RKO (cell line): ENCODE data around the gene ERBB4.

Experiments
- DNase-seq: peaks from one replicate; pipeline ENCODE4 v3.0.0-alpha.2; 2016; ENCODE audit warnings: low spot score

Gene ERBB4

DNA sequence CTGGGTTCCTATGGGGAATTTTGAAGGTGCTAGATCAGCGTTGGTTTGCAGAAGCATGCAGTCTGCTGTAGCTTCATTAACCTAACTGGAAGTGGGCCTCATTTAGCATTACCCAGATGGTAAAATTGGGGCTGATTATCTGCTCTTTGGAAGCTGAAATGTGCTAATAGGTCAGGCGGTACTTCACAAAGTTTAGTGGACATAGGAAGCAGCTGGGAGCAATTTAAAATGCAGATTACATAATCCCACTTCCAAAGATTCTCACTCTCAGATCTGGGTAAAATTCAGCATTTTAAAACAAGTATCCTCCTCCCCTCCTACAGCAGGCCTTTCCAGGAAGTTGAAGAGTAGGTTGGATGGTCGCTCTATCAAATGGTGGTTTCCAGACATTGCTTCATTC lies 1075.2 kb downstream of the ERBB4 start:
- DNase-seq = no peak

DNA sequence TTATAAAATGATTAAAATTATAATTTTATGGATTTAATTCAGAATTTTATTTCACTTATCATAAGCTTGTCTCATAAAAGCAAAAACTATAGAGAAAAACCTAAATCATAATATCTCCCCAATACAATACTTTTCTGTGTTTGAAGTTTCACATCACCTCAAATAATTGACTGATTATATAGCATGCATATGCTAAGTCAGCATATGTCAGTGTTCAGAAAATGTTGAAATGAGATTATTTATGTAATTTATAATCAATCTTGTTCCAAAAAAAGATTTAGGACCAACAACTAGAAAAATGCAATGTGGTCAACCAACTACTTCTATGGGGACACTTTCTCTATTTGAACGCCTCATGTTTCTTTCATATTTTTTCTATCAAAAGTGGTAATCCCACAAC lies 1079.6 kb downstream of the ERBB4 start:
- no peak for DNase-seq

- no peak for DNase-seq
These were observed 1081.3 kb downstream of the ERBB4 start for GRCh38 chr2:211457325-211457724.

DNA sequence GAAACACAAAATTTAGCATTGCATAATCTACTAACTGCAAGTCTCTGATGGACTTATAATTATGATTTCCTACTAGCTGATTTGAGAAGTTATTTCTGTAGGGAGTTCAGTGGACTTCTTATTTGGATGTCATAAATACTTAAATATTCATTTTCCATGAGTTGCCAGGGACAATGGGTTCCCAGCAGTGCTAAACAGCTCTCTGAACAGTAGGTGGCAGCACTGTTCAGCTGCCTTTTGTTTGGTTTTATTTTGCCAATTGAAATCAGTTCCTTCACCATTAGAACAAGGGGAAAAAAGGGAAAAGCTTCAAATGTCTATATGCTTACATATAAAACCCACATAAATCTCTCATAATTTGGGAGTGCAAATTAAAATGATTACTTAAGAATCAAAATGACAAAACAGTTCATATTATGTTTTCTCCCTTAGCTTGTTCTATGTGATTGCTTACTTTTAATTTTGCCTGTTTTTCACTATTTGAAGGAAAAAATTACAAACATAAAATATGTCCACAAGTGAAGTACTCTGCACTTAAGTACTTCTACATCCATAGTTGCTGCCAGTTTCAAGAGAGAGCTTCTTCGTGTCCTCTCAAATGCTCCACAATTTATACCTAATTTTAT lies 1083.3 kb downstream of the ERBB4 start:
- peak; percentile 45 for DNase-seq

- no peak for DNase-seq
These were observed 1083.9 kb downstream of the ERBB4 start for GRCh38 chr2:211454679-211455078.

- no peak for DNase-seq
These were observed 1085.2 kb downstream of the ERBB4 start for GRCh38 chr2:211453311-211453887.

GRCh38 chr2:211451642-211452041 lies 1087.0 kb downstream of the ERBB4 start:
- no peak for DNase-seq

GRCh38 chr2:211449819-211450218 lies 1088.8 kb downstream of the ERBB4 start:
- DNase-seq = no peak

DNA sequence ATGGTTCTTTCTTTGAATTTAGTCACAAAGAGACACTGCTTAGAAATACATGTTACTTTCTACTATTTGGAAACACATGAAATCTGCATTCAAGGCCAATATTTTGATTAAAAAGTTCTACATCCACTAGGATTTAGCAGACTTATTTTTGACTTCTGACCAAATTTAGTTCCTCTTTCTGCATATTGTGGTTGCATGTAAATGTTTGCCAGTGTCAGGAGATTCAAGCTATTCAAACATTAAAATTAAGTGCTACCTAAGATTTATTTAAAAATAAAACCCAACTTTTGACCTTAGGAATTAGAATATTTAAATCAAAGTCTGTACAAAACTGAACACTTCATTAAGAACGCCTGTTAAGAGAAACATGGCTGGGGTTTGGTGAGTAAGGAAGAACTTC lies 1091.1 kb downstream of the ERBB4 start:
- no peak for DNase-seq

DNA sequence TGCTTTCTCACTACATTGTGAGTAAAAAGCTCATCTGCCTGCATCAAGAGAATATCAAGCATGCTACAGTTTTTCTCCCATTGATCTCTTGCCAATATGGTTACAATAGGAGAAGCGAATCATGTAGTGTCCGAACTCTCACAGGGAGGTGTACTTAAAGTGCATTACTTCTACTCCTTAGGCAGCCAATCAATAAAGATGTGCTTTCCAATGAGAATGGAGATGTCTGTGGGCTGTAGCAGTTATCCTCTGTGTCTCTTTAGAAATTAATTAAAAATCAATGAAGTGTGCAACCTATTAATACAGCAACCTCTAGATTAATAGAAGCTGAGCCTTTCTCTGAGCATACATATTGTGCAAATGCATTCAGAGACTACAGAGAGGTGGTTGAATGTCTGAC lies 1098.5 kb downstream of the ERBB4 start:
- DNase-seq = no peak

- no peak for DNase-seq
These were observed 1099.6 kb downstream of the ERBB4 start for GRCh38 chr2:211439011-211439410.

DNA sequence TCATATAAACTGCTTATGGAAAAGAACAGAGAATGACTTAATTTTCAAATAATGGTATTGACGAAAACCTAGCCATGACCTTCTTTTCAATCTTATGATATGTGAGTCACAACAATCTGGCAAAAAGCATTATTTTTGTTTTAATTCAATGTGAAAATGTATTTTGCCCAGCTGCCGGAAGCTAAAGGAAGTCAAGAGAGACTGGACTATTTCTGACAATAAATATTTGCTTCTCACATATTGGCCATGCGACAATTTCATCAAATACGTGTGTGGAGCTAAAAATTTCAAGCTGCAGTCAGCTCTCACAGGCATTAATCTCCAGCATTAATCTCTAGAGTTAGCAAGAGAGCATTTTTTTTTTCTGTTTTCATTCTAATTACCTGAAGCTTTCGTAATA lies 1101.2 kb downstream of the ERBB4 start:
- DNase-seq = no peak

GRCh38 chr2:211436182-211436581 lies 1102.4 kb downstream of the ERBB4 start:
- DNase-seq = no peak

- no peak for DNase-seq
These were observed 1103.3 kb downstream of the ERBB4 start for GRCh38 chr2:211435331-211435730.

DNA sequence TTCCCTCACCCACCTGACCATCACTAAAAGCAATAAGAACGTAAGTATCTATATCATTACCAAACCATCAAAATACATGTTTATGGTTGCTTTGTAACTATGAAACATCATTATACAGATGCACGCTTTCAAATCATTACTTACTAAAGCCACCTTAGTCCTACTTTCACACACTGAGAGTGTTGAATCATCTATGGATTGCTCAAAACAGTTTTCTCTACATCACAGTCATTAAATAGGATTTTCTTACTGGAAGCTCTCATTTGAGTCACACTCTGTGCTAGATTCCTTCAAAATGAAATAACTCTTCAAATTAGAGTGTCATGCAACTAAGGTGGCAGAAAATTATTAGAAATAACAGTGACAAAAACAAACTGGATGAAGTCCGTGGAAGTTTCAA lies 1103.8 kb downstream of the ERBB4 start:
- DNase-seq = no peak

DNA sequence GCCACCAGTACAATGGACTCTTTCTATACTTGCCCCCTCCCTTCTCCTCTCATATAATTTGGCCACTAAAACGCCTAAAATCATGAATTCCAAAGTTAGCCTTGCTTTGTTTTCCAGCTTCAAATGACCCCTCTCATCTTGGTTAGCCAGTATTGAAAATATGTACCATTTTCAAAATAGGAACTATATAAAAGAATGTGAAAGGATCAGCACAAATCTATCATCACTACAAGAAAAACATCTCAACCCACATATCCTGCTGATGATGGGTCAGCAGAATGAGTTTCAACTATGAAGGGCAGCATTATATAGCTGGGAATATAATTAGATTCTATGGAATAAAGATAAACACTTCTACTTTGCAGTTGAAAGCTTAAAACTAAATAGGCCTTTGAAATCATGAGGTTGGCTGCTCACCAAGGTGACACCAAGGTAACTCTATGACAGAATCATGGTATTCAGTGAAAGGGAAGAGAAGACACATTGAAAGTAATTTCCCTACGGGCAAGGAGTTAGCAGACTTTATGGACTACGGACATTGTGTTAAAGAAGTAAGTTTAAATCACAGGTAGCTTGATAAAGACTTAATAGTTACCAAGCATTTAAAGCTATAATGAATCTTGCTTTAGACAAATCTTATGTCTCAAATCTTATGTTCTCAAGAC lies 1109.2 kb downstream of the ERBB4 start:
- no peak for DNase-seq

- DNase-seq = no peak
These were observed 1112.4 kb downstream of the ERBB4 start for GRCh38 chr2:211426240-211426639.

DNA sequence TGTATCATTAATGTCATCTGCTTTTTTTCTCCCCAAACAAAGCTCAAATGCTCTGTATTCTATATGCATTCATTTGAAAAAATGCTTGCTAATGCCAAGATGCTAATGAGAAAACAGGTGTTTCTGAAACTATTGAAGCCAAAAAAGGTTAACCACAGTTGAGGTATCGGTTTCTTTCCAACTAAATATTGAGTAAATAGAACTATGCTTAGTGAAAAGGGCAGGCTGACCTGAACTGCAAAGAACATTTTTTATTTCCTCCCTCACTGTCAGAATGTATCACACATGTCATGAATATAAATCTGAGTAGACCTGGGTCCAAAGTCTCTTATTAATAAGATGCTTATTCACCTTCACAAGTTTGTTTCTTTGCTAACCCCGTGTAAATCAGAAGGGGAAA lies 1115.6 kb downstream of the ERBB4 start:
- DNase-seq = no peak

GRCh38 chr2:211417544-211417943 lies 1121.1 kb downstream of the ERBB4 start:
- DNase-seq = no peak

GRCh38 chr2:211416373-211416772 lies 1122.2 kb downstream of the ERBB4 start:
- no peak for DNase-seq

GRCh38 chr2:211413746-211414145 lies 1124.9 kb downstream of the ERBB4 start:
- no peak for DNase-seq

DNA sequence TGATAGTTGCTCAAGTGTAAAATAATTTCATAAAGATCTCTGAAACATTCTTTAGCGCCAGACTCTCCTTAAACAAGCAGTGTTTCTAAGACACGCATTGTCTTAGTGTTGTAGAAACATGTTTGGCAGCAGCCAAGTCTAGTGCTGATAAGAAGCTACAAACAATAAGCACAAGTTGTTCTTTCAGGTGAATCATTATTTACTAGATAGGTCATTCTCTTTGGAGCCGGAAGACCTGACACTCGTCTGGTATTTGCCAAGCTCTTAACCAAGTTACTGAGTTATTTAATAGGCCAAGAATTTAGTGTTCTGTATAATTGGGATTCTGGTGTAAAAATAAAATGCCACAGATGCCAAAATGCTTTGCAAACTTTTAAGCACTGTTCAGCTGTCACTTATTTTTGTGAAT lies 1130.1 kb downstream of the ERBB4 start:
- no peak for DNase-seq

DNA sequence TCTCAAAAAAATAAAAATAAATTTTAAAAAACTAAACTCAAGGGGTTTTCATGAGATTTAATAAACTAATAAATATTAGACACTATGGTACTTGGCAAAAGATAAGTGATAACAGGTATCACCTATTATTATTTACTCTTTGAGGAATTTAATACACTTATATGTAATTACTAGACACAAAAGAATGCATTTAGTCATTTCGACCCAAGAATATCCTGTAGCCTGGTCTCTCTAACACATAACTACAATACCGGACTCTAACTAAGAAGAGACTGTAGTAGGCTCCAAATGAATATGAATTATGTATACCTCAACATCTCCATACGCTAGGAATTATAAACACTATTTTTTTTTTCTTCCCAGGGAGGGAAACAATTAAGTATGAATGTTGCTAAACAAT lies 1131.5 kb downstream of the ERBB4 start:
- no peak for DNase-seq

DNA sequence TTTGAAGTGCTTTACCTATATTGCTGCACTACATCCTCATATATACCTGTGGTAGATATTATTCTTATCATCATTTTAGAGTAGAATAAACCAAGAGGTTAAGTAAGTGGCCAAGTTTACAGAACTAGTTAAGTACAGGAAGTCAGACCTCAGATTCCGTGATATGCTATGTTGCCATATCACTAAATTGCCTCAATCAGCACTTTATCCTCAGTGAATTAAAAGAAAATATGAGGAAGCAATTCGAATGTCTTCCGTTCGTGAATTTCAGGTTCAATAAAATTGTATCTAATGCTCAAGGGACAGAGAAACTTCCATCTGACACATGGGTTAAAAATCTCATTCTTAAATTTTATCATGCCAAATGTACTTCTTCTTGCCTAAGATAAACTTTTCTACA lies 1133.6 kb downstream of the ERBB4 start:
- no peak for DNase-seq
